Neural progenitor cell (in vitro differentiated cells): ENCODE results near the gene TNFRSF8. TPM values are rescaled to one million over a fixed set of nuclear protein-coding genes. Genes with fewer than 3 reads are reported as not detected.

Source experiments
- DNase-seq: peaks from one replicate; pipeline ENCODE4 v3.0.0-alpha.2; 2016; ENCODE audit warnings: low spot score
- H2AFZ ChIP-seq: fragments of 200-600 bp; sonication (generic); replicated peaks from 2 replicates; pipeline ENCODE4 v1.6.1; 2016; ENCODE audit warnings: antibody characterized with exemption
- H3F3A ChIP-seq: fragments of 200-600 bp; sonication (generic); 2 replicates; pipeline ENCODE4 v1.6.1; 2016; ENCODE audit warnings: antibody characterized with exemption, low read depth
- H3K27ac ChIP-seq: fragments of 200-600 bp; sonication (generic); 2 replicates; pipeline ENCODE4 v1.5.1; 2016; ENCODE audit warnings: mild to moderate bottlenecking
- H3K27me3 ChIP-seq: fragments of 200-600 bp; sonication (generic); 2 replicates; pipeline ENCODE4 v1.6.1; 2016; ENCODE audit warnings: mild to moderate bottlenecking, moderate library complexity
- H3K36me3 ChIP-seq: fragments of 200-600 bp; sonication (generic); 2 replicates; pipeline ENCODE4 v1.5.1; 2016
- H3K4me1 ChIP-seq: fragments of 200-600 bp; sonication (generic); 2 replicates; pipeline ENCODE4 v1.6.1; 2016; ENCODE audit warnings: mixed run types
- H3K4me2 ChIP-seq: fragments of 200-600 bp; sonication (generic); 2 replicates; pipeline ENCODE4 v1.6.1; 2016
- H3K4me3 ChIP-seq: fragments of 200-600 bp; sonication (generic); 2 replicates; pipeline ENCODE4 v1.5.1; 2016
- H3K79me2 ChIP-seq: fragments of 200-600 bp; sonication (generic); 2 replicates; pipeline ENCODE4 v1.6.1; 2016; ENCODE audit warnings: low read depth
- H3K9ac ChIP-seq: fragments of 200-600 bp; sonication (generic); 2 replicates; pipeline ENCODE4 v1.6.1; 2016
- H3K9me3 ChIP-seq: fragments of 200-600 bp; sonication (generic); 2 replicates; pipeline ENCODE4 v1.5.1; 2016; ENCODE audit warnings: low read depth
- H4K20me1 ChIP-seq: fragments of 200-600 bp; sonication (generic); 2 replicates; pipeline ENCODE4 v1.6.1; 2016; ENCODE audit warnings: low read depth
- H3K27ac Mint-ChIP-seq: 3 replicates; pipeline ENCODE4 v1.8.0; 2021; ENCODE audit warnings: mixed read lengths
- H3K27me3 Mint-ChIP-seq: 2 replicates; pipeline ENCODE4 v1.8.0; 2022; ENCODE audit warnings: low read depth, mild to moderate bottlenecking, inconsistent platforms, moderate library complexity, mixed read lengths; ENCODE audit not compliant: insufficient read depth
- H3K36me3 Mint-ChIP-seq: 3 replicates; pipeline ENCODE4 v1.8.0; 2021; ENCODE audit warnings: mixed read lengths
- H3K4me1 Mint-ChIP-seq: 3 replicates; pipeline ENCODE4 v1.8.0; 2021; ENCODE audit warnings: mixed read lengths
- H3K4me3 Mint-ChIP-seq: 3 replicates; pipeline ENCODE4 v1.8.0; 2021; ENCODE audit warnings: mild to moderate bottlenecking, moderate library complexity, mixed read lengths
- H3K9me3 Mint-ChIP-seq: 3 replicates; pipeline ENCODE4 v1.8.0; 2020; ENCODE audit warnings: mixed read lengths
- EZH2 ChIP-seq: fragments of 200-600 bp; sonication (generic); IDR thresholded peaks from 2 replicates; pipeline ENCODE4 v1.6.1; 2017; ENCODE audit warnings: antibody characterized with exemption, mild to moderate bottlenecking, moderate library complexity
- EZH2phosphoT487 ChIP-seq: fragments of 200-600 bp; sonication (generic); IDR thresholded peaks from 2 replicates; pipeline ENCODE4 v1.6.1; 2017; ENCODE audit warnings: antibody characterized with exemption
- total RNA-seq: library from RNA; depleted of rRNA; stranded (reverse); fragments of >200 nt; gene quantifications from 2 replicates; pipeline ENCODE4 v1.2.3, GENCODE V29; 2015; ENCODE audit warnings: low replicate concordance
- TF ChIP-seq, protein P1 (sequence below): fragments of 200-600 bp; sonication (generic); IDR thresholded peaks from 2 replicates; pipeline ENCODE4 v1.5.1; 2017; ENCODE audit warnings: antibody characterized with exemption, mild to moderate bottlenecking

The TNFRSF8 gene
- total RNA-seq, 1 donor from 2014 or later = not detected

DNA sequence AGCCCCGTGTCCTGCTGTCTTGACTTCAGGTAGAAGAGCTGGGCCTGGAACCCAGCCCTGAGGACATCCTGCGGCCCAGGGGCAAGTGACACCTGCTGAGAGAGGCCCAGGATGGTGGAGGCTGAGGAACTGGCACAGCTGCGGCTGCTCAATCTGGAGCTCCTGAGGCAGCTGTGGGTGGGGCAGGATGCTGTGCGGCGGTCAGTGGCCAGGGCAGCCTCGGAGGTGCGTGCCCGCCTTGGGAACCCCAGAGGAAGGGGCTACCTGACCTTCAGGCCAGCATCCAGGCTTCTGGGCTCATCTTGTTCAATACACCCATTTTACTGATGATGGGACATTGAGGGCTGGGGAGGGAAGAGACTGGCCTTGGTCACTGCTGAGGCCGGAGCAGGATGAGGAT, 41.5 kb upstream of the TNFRSF8 start:
- TF ChIP-seq EZH2 = no peak
- TF ChIP-seq, protein P1, sequence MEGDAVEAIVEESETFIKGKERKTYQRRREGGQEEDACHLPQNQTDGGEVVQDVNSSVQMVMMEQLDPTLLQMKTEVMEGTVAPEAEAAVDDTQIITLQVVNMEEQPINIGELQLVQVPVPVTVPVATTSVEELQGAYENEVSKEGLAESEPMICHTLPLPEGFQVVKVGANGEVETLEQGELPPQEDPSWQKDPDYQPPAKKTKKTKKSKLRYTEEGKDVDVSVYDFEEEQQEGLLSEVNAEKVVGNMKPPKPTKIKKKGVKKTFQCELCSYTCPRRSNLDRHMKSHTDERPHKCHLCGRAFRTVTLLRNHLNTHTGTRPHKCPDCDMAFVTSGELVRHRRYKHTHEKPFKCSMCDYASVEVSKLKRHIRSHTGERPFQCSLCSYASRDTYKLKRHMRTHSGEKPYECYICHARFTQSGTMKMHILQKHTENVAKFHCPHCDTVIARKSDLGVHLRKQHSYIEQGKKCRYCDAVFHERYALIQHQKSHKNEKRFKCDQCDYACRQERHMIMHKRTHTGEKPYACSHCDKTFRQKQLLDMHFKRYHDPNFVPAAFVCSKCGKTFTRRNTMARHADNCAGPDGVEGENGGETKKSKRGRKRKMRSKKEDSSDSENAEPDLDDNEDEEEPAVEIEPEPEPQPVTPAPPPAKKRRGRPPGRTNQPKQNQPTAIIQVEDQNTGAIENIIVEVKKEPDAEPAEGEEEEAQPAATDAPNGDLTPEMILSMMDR = no peak
- no peak for TF ChIP-seq EZH2phosphoT487
- Mint-ChIP-seq H3K9me3 (no peaks in the 10 kb centered on the region), H3K27ac (no peak overlapping the region), H3K36me3 (peaks cover 9% of the 10 kb centered on the region), H3K4me1 (peaks cover 6% of the 10 kb centered on the region), H3K27me3 (peaks cover 2% of the 10 kb centered on the region), H3K4me3 (peak overlapping the region; percentile 46)
- Histone ChIP-seq H3K79me2 (peaks cover 32% of the 10 kb centered on the region), H4K20me1 (no peaks in the 10 kb centered on the region), H3K4me3 (no peak overlapping the region), H3K9ac (no peak overlapping the region), H3K4me2 (no peak overlapping the region), H2AFZ (no peak overlapping the region), H3F3A (peaks cover 9% of the 10 kb centered on the region), H3K27me3 (no peaks in the 10 kb centered on the region), H3K4me1 (no peaks in the 10 kb centered on the region), H3K36me3 (no peaks in the 10 kb centered on the region), H3K9me3 (no peaks in the 10 kb centered on the region), H3K27ac (no peak overlapping the region)
- DNase-seq = no peak

DNA sequence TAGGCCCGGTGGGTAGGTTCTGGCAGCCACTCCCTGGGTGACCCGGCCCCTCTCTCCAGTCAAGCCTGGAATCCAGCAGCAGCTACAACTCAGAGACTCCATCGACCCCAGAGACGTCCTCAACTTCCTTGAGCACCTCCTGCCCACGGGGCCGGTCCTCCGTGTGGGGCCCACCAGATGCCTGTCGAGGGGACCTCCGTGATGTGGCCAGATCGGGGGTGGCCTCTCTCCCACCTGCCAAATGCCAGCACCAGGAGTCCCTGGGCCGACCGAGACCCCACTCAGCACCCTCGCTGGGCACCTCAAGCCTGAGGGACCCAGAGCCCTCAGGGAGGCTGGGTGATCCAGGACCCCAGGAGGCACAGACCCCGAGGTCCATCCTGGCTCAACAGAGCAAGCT, 41.1 kb upstream of the TNFRSF8 start:
- no peaks in the 10 kb centered on the region for H3K4me1 ChIP-seq
- no peaks in the 10 kb centered on the region for H3K36me3 ChIP-seq
- H3K27ac Mint-ChIP-seq = no peak overlapping the region
- H3K9me3 ChIP-seq = no peaks in the 10 kb centered on the region
- peaks cover 32% of the 10 kb centered on the region for H3K79me2 ChIP-seq
- H3K4me3 ChIP-seq = no peak overlapping the region
- TF ChIP-seq, protein P1 = no peak
- TF ChIP-seq EZH2 = no peak
- TF ChIP-seq EZH2phosphoT487 = no peak
- H3K9ac ChIP-seq = no peak overlapping the region
- H3K27me3 ChIP-seq = no peaks in the 10 kb centered on the region
- no peak overlapping the region for H2AFZ ChIP-seq
- H3K9me3 Mint-ChIP-seq = no peaks in the 10 kb centered on the region
- no peak for DNase-seq
- H3K4me2 ChIP-seq = no peak overlapping the region
- H3K4me1 Mint-ChIP-seq = peaks cover 6% of the 10 kb centered on the region
- no peaks in the 10 kb centered on the region for H4K20me1 ChIP-seq
- peaks cover 2% of the 10 kb centered on the region for H3K27me3 Mint-ChIP-seq
- H3F3A ChIP-seq = peaks cover 9% of the 10 kb centered on the region
- H3K4me3 Mint-ChIP-seq = peak overlapping the region; percentile 46
- H3K36me3 Mint-ChIP-seq = peaks cover 11% of the 10 kb centered on the region
- H3K27ac ChIP-seq = no peak overlapping the region

- no peak overlapping the region for H3K27ac ChIP-seq
- no peaks in the 10 kb centered on the region for H3K4me1 ChIP-seq
- H3K27me3 ChIP-seq = no peaks in the 10 kb centered on the region
- H2AFZ ChIP-seq = no peak overlapping the region
- no peaks in the 10 kb centered on the region for H3K36me3 ChIP-seq
- peaks cover 4% of the 10 kb centered on the region for H4K20me1 ChIP-seq
- no peak overlapping the region for H3K4me3 ChIP-seq
- Mint-ChIP-seq H3K36me3 (peaks cover 16% of the 10 kb centered on the region), H3K9me3 (no peaks in the 10 kb centered on the region), H3K27me3 (peaks cover 2% of the 10 kb centered on the region), H3K4me3 (no peak overlapping the region), H3K27ac (peak overlapping the region; percentile 9), H3K4me1 (no peaks in the 10 kb centered on the region)
- no peak for DNase-seq
- H3K9me3 ChIP-seq = no peaks in the 10 kb centered on the region
- H3K79me2 ChIP-seq = peaks cover 12% of the 10 kb centered on the region
- H3K4me2 ChIP-seq = no peak overlapping the region
- H3F3A ChIP-seq = no peaks in the 10 kb centered on the region
- H3K9ac ChIP-seq = no peak overlapping the region
- TF ChIP-seq, protein P1 = no peak
- TF ChIP-seq EZH2 (no peak), EZH2phosphoT487 (no peak)
Measured at GRCh38 chr1:12026586-12026985, 36.5 kb upstream of the TNFRSF8 start.

GRCh38 chr1:12028248-12028647, 34.9 kb upstream of the TNFRSF8 start:
- DNase-seq = no peak
- H2AFZ ChIP-seq = no peak overlapping the region
- H3K4me3 Mint-ChIP-seq = no peak overlapping the region
- H3K4me3 ChIP-seq = no peak overlapping the region
- H3K36me3 ChIP-seq = no peaks in the 10 kb centered on the region
- peaks cover 4% of the 10 kb centered on the region for H4K20me1 ChIP-seq
- no peaks in the 10 kb centered on the region for H3F3A ChIP-seq
- no peaks in the 10 kb centered on the region for H3K27me3 ChIP-seq
- H3K4me2 ChIP-seq = no peak overlapping the region
- H3K9ac ChIP-seq = no peak overlapping the region
- peaks cover 6% of the 10 kb centered on the region for H3K4me1 Mint-ChIP-seq
- no peak overlapping the region for H3K27ac ChIP-seq
- H3K27me3 Mint-ChIP-seq = peaks cover 2% of the 10 kb centered on the region
- H3K27ac Mint-ChIP-seq = no peak overlapping the region
- no peaks in the 10 kb centered on the region for H3K79me2 ChIP-seq
- H3K36me3 Mint-ChIP-seq = peaks cover 16% of the 10 kb centered on the region
- no peaks in the 10 kb centered on the region for H3K4me1 ChIP-seq
- TF ChIP-seq EZH2 (no peak), EZH2phosphoT487 (no peak)
- TF ChIP-seq, protein P1 = no peak
- H3K9me3 Mint-ChIP-seq = no peaks in the 10 kb centered on the region
- no peaks in the 10 kb centered on the region for H3K9me3 ChIP-seq
